ENCODE data around the gene LIN28A. TPM values are rescaled to one million over a fixed set of nuclear protein-coding genes. Genes with fewer than 3 reads are reported as not detected.

Gene LIN28A, protein sequence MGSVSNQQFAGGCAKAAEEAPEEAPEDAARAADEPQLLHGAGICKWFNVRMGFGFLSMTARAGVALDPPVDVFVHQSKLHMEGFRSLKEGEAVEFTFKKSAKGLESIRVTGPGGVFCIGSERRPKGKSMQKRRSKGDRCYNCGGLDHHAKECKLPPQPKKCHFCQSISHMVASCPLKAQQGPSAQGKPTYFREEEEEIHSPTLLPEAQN
- total RNA-seq: not detected in 2 replicates

DNA sequence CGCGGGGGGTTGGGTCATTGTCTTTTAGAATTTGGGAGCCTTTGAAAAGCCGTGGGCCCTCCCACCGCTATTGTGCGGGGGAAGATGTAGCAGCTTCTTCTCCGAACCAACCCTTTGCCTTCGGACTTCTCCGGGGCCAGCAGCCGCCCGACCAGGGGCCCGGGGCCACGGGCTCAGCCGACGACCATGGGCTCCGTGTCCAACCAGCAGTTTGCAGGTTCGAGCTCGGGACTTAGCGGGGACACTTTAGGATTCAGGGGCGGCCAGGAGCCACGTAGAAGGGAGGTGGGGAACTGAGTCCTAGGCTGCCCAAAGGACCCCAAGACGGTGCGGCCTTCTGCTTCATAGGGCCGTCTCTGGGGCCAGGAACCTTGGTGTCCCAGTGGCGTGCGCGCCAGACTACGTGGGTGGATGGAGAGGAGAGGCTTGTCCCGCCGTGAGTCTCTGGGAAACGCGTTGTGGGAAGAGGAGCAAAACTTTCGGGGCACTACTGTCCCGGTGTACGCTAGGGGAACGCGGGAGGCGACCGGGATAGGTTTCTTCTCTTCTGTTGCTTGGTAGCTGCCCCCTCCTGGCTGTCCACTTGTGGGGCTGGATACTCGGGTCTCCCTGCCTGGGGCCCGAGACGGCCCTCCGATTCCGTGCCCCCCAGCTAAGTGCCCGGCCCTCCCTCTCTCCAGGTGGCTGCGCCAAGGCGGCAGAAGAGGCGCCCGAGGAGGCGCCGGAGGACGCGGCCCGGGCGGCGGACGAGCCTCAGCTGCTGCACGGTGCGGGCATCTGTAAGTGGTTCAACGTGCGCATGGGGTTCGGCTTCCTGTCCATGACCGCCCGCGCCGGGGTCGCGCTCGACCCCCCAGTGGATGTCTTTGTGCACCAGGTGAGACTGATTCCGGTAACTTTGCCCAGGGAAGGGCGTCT is at the start of gene LIN28A:
LIN28A (plus strand) TSS at position 112 of the 918 bp plus-strand sequence; CDS start at position 187, 75 bp downstream.

DNA sequence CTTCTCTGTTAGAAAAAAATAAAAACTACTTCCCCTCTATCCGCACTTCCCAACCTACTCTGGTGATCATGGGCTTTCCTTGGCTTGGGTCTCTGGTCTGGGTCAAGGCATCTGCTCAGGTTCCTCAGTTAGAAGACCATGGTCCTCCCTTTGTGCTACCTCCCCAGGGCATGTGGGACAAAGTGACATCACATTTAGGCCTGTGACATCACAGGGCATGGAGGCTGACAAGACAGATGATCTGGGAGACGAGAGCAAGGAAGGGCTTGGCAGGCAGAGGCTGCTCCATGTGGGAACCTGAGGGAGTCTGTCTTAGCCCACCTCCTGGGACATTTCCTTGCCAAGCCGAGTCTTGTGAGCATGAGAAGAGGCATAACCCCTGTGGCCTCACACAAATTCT is 38.0 kb upstream of the LIN28A start, which contains the start of gene ZNF683:
ZNF683 (minus strand) TSS at position 140 of the 400 bp plus-strand sequence. CDS start 4,179 bp downstream, outside the sequence.

DNA sequence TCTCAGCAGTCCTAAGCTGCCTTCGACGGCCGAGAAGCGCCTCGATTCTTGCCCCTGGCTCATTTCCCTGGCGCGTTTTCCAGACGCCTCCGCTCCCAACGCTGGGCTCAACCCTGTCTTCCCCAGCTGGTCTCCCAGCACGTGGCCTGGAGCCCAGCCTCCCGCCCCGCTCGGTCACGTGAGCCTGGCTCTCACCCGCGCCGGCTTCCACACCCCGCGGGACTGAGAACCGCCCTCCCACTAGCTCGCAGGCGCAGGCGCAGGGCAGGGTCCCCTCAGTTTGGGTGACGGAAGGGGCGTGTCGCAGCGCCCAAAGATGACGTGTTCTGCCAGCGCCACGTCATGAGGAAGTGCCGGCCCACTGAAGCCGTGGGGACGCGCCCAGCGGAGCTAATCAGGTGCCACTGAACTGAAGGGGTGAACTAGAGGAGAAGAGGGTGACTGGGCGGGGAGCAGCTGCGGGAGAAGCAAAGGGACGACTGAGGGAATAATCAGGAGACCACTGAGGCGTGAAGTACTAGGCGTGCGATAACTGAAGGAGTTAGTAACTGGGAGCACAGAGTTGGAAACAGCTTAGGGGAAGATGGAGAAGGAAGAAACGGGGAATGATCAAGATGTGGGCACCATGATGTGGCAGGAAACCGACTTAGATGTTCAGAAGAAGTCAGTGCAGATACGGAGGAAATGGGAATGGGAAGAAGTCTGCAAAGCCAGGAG is 21.5 kb downstream of the LIN28A start, which contains the start of gene DHDDS:
DHDDS (plus strand) TSS at position 343 of the 717 bp plus-strand sequence. CDS start 625 bp downstream, outside the sequence.

DNA sequence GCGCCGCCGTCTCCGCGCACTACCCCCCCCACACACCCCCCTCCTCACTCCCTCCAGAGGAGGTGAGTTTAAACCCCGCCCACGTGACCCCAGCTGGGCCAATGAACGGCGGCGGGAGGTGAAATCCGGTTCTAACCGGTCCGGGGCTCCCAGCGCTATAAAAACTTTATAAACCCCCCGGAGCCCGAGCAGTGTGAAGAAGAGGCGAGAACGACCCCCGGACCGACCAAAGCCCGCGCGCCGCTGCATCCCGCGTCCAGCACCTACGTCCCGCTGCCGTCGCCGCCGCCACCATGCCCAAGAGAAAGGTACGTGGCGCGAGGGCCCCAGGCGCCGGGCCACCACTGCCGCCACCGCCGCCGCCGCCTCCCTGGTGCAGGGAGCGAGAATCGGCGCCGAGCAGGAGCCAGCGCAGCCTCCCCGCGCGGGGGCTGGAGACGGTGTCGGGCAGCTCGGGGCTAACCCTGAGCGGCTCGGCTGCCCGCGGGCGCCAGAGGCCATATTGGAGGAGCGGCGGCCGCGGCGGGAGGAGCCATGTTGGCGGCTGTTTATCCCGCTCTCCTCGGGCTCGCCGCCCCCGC is 61.8 kb downstream of the LIN28A start, which contains the start of gene HMGN2:
HMGN2 (plus strand) TSS at position 121 of the 581 bp plus-strand sequence; CDS start at position 294, 173 bp downstream.

Other genes starting within 250 kb of the LIN28A start
- not detected in 2 replicates for gene C1orf232, start 241.9 kb upstream of the LIN28A start, total RNA-seq
- gene ZNF593, start 240.9 kb upstream of the LIN28A start, total RNA-seq: 32.2 and 51.1 TPM in 2 replicates
- gene ZNF593OS, start 239.0 kb upstream of the LIN28A start, total RNA-seq: not detected in 2 replicates
- not detected in 2 replicates for gene CNKSR1, start 233.3 kb upstream of the LIN28A start, total RNA-seq
- gene CATSPER4, start 220.2 kb upstream of the LIN28A start, total RNA-seq: not detected in 2 replicates
- 4.1 and 5.2 TPM in 2 replicates for gene CEP85, start 176.6 kb upstream of the LIN28A start, total RNA-seq
- 162 and 186 TPM in 2 replicates for gene SH3BGRL3, start 130.7 kb upstream of the LIN28A start, total RNA-seq
- gene UBXN11, start 104.2 kb upstream of the LIN28A start, total RNA-seq: 2.6 and 3.6 TPM in 2 replicates
- gene CD52, start 92.9 kb upstream of the LIN28A start, total RNA-seq: not detected in 2 replicates
- gene CRYBG2, start 56.7 kb upstream of the LIN28A start, total RNA-seq: not detected in 2 replicates
- gene ZNF683, start 38.1 kb upstream of the LIN28A start, total RNA-seq: not detected in 2 replicates
- 48.9 and 49.5 TPM in 2 replicates for gene DHDDS, start 21.5 kb downstream of the LIN28A start, total RNA-seq
- gene HMGN2, start 61.6 kb downstream of the LIN28A start, total RNA-seq: 249 and 474 TPM in 2 replicates
- 1.4 and 3.2 TPM in 2 replicates for gene RPS6KA1, start 118.9 kb downstream of the LIN28A start, total RNA-seq